ENCODE results near the gene PAN2. TPM values are rescaled to one million over a fixed set of nuclear protein-coding genes. Genes with fewer than 3 reads are reported as not detected.
"Not testable (repeated sequence)": the region's sequence is repeated elsewhere in the genome, so short reads cannot be mapped to it uniquely, and the experiment has no call there.

Gene PAN2
- total RNA-seq, 1 experiment from 2014 or later, result 53.5 TPM

- no peaks in the 10 kb centered on the region for H3K27me3 Mint-ChIP-seq (ENCODE audit: unreplicated experiment)
- CTCF ChIA-PET, result interaction anchor here (0.9 kb wide), 1 partner anchor 28 kb away, joined by 3 read pairs; the partner anchor contains the start of gene ANKRD52
- intact Hi-C loops (cut with micrococcal nuclease; ENCODE audit: unreplicated experiment), result no loop called here
- no TSS peak for BruUV-seq (replicated peaks)
- peaks cover 10% of the 10 kb centered on the region for H3K4me1 Mint-ChIP-seq (ENCODE audit: low read depth, unreplicated experiment)
- TF ChIP-seq CTCF (IDR thresholded peaks at IDR 0.05; ENCODE audit: unreplicated experiment), result no peak
- H3K9me3 Mint-ChIP-seq (ENCODE audit: low read depth, unreplicated experiment), result no peaks in the 10 kb centered on the region
- no peak overlapping the region for H3K4me3 Mint-ChIP-seq (ENCODE audit: low read depth, unreplicated experiment)
- H3K27ac Mint-ChIP-seq (ENCODE audit: unreplicated experiment), result peak overlapping the region; percentile 8
- DNase-seq, result no peak
- peaks cover 68% of the 10 kb centered on the region for H3K36me3 Mint-ChIP-seq (ENCODE audit: insufficient read depth, unreplicated experiment)
Measured at GRCh38 chr12:56286044-56286830, 47.6 kb downstream of the PAN2 start.

GRCh38 chr12:56284263-56284662, 49.5 kb downstream of the PAN2 start:
- BruUV-seq (replicated peaks); DNase-seq; intact Hi-C loops (cut with micrococcal nuclease; ENCODE audit: unreplicated experiment); H3K27ac Mint-ChIP-seq (ENCODE audit: unreplicated experiment); H3K27me3 Mint-ChIP-seq (ENCODE audit: unreplicated experiment); H3K4me1 Mint-ChIP-seq (ENCODE audit: low read depth, unreplicated experiment); H3K4me3 Mint-ChIP-seq (ENCODE audit: low read depth, unreplicated experiment); H3K9me3 Mint-ChIP-seq (ENCODE audit: low read depth, unreplicated experiment): not testable (repeated sequence)
- peaks cover 67% of the 10 kb centered on the region for H3K36me3 Mint-ChIP-seq (ENCODE audit: insufficient read depth, unreplicated experiment)
- CTCF ChIA-PET, result interaction anchor here (0.6 kb wide), 1 partner anchor 894 kb away, joined by 4 read pairs; no protein-coding TSS in a partner anchor

GRCh38 chr12:56282579-56282978, 51.2 kb downstream of the PAN2 start:
- intact Hi-C loops (cut with micrococcal nuclease; ENCODE audit: unreplicated experiment), result no loop called here
- Mint-ChIP-seq H3K4me3 (ENCODE audit: low read depth, unreplicated experiment) (no peak overlapping the region), H3K9me3 (ENCODE audit: low read depth, unreplicated experiment) (no peaks in the 10 kb centered on the region), H3K4me1 (ENCODE audit: low read depth, unreplicated experiment) (peaks cover 6% of the 10 kb centered on the region), H3K27ac (ENCODE audit: unreplicated experiment) (no peak overlapping the region), H3K27me3 (ENCODE audit: unreplicated experiment) (no peaks in the 10 kb centered on the region), H3K36me3 (ENCODE audit: insufficient read depth, unreplicated experiment) (peaks cover 78% of the 10 kb centered on the region)
- BruUV-seq (replicated peaks), result no TSS peak
- CTCF ChIA-PET, result no interaction called here
- TF ChIP-seq CTCF (IDR thresholded peaks at IDR 0.05; ENCODE audit: unreplicated experiment), result no peak
- no peak for DNase-seq

GRCh38 chr12:56282030-56282429, 51.8 kb downstream of the PAN2 start:
- BruUV-seq (replicated peaks), result no TSS peak
- H3K27ac Mint-ChIP-seq (ENCODE audit: unreplicated experiment), result no peak overlapping the region
- no peaks in the 10 kb centered on the region for H3K27me3 Mint-ChIP-seq (ENCODE audit: unreplicated experiment)
- peaks cover 84% of the 10 kb centered on the region for H3K36me3 Mint-ChIP-seq (ENCODE audit: insufficient read depth, unreplicated experiment)
- H3K4me3 Mint-ChIP-seq (ENCODE audit: low read depth, unreplicated experiment), result no peak overlapping the region
- no peaks in the 10 kb centered on the region for H3K9me3 Mint-ChIP-seq (ENCODE audit: low read depth, unreplicated experiment)
- H3K4me1 Mint-ChIP-seq (ENCODE audit: low read depth, unreplicated experiment), result peaks cover 6% of the 10 kb centered on the region
- no peak for DNase-seq
- TF ChIP-seq CTCF (IDR thresholded peaks at IDR 0.05; ENCODE audit: unreplicated experiment), result no peak
- intact Hi-C loops (cut with micrococcal nuclease; ENCODE audit: unreplicated experiment), result no loop called here
- CTCF ChIA-PET, result no interaction called here

- H3K27me3 Mint-ChIP-seq (ENCODE audit: unreplicated experiment), result no peaks in the 10 kb centered on the region
- no peaks in the 10 kb centered on the region for H3K9me3 Mint-ChIP-seq (ENCODE audit: low read depth, unreplicated experiment)
- no peak for TF ChIP-seq CTCF (IDR thresholded peaks at IDR 0.05; ENCODE audit: unreplicated experiment)
- no TSS peak for BruUV-seq (replicated peaks)
- H3K4me3 Mint-ChIP-seq (ENCODE audit: low read depth, unreplicated experiment), result no peak overlapping the region
- H3K4me1 Mint-ChIP-seq (ENCODE audit: low read depth, unreplicated experiment), result no peaks in the 10 kb centered on the region
- no peak for DNase-seq
- peaks cover 83% of the 10 kb centered on the region for H3K36me3 Mint-ChIP-seq (ENCODE audit: insufficient read depth, unreplicated experiment)
- no peak overlapping the region for H3K27ac Mint-ChIP-seq (ENCODE audit: unreplicated experiment)
- CTCF ChIA-PET, result no interaction called here
- intact Hi-C loops (cut with micrococcal nuclease; ENCODE audit: unreplicated experiment), result no loop called here
Measured at GRCh38 chr12:56280849-56281248, 53.0 kb downstream of the PAN2 start.
